Measurements from ENCODE around the gene OPCML. TPM values are rescaled to one million over a fixed set of nuclear protein-coding genes. Genes with fewer than 3 reads are reported as not detected.

OPCML gene
- total RNA-seq, 1 donor: under 0.01 TPM

DNA sequence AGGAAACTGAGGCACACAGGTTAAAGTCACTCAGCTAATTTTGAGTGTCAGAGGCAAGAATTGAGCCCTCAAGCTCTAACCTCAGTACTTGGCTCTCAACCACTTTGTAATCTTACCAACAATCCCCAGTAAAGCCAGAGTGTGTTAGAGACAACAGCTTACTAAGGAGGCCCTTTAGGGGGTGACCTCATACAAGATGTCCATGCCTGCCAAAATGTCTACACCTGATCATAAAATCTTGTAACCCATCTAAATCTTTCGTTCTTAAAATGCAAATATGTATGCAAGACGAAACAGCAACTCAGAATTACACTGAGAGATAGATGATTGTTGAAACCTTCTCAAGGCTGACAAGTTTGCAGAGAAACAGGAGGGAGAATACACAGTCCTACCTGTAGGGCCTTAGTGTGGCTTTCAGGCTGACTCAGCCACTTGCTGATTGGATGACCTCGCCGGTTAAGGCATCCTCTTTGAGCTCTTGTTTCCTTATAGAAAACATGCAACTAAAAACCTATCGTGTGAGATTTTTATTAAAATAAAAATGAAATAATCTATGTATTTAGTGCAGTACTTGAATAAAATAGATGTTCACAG, 143.2 kb downstream of the OPCML start:
- Histone ChIP-seq H3K9me3 (ENCODE audit: low read depth, low read length) (no peaks in the 10 kb centered on the region), H3K4me1 (ENCODE audit: insufficient read depth, low read length) (no peaks in the 10 kb centered on the region), H3K27me3 (ENCODE audit: insufficient read depth, low read length) (no peaks in the 10 kb centered on the region), H3K4me3 (ENCODE audit: low read length) (no peak overlapping the region)

DNA sequence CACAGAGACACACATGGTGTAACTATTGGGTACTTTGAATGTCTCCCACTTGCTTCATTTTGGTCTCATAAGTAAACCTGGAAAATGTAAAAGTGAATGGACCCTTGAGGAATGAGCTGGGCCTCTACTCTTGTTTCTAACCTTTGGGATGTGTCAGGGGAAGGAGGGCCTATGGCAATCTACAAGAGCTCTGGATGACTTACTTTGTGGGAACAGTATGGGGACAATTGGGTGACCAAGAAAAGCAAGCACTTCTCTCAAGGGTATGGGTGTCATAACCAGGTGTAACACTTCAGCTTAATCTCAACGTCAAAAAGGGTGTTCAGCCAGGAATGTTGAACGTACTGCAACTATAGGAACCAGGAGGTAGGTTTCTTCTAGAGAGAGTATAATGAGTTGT, 144.0 kb downstream of the OPCML start:
- no peak overlapping the region for H3K4me3 ChIP-seq (ENCODE audit: low read length)
- no peaks in the 10 kb centered on the region for H3K9me3 ChIP-seq (ENCODE audit: low read depth, low read length)
- H3K27me3 ChIP-seq (ENCODE audit: insufficient read depth, low read length): no peaks in the 10 kb centered on the region
- no peaks in the 10 kb centered on the region for H3K4me1 ChIP-seq (ENCODE audit: insufficient read depth, low read length)

- Histone ChIP-seq H3K4me1 (ENCODE audit: insufficient read depth, low read length) (no peaks in the 10 kb centered on the region), H3K27me3 (ENCODE audit: insufficient read depth, low read length) (no peaks in the 10 kb centered on the region), H3K4me3 (ENCODE audit: low read length) (no peak overlapping the region), H3K9me3 (ENCODE audit: low read depth, low read length) (no peaks in the 10 kb centered on the region)
These were observed 145.4 kb downstream of the OPCML start for GRCh38 chr11:133386852-133387251.

DNA sequence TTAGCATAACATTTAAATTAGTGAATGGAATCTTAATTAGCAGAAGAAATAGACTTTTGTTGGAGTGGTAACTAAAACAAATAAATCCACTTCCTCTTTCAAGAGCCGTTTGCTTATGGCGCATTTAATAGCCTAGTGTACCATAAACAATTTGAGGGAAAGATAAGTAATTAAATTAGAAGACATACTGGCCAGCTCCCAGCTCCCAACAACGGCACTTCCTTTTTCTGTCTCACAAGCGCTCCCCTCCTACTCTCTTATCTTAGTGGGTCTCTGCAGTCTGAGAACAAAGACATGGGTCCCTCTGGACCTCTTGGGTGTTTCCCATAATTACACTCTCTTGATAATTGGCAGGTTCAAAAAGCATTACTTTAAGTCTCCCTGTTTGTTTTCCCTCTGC, 146.0 kb downstream of the OPCML start:
- Histone ChIP-seq H3K27me3 (ENCODE audit: insufficient read depth, low read length) (no peaks in the 10 kb centered on the region), H3K4me3 (ENCODE audit: low read length) (no peak overlapping the region), H3K9me3 (ENCODE audit: low read depth, low read length) (no peaks in the 10 kb centered on the region), H3K4me1 (ENCODE audit: insufficient read depth, low read length) (no peaks in the 10 kb centered on the region)

- Histone ChIP-seq H3K4me1 (ENCODE audit: insufficient read depth, low read length) (no peaks in the 10 kb centered on the region), H3K4me3 (ENCODE audit: low read length) (no peak overlapping the region), H3K27me3 (ENCODE audit: insufficient read depth, low read length) (no peaks in the 10 kb centered on the region), H3K9me3 (ENCODE audit: low read depth, low read length) (no peaks in the 10 kb centered on the region)
These were observed 146.5 kb downstream of the OPCML start for GRCh38 chr11:133385781-133386180.

DNA sequence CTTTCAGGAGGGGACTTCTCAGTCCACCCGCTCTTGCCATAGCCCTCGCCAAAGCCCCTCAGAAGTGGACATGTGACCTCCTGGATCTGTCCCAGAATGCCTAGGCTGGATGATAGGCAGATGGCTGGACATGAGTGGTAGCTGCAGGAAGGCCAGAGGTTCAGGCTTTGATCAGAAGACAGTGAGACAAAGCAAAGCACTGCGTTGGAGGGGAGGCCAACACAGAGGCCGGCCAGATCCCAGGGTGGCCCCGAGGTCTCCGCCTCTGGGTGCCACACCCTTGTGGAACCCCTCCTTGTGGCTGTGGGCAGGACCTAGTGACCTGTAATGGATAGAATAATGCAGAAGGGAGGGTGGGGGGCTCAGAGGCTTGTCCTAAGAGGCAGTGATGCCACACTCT, 147.6 kb downstream of the OPCML start:
- H3K9me3 ChIP-seq (ENCODE audit: low read depth, low read length): no peaks in the 10 kb centered on the region
- no peak overlapping the region for H3K4me3 ChIP-seq (ENCODE audit: low read length)
- H3K4me1 ChIP-seq (ENCODE audit: insufficient read depth, low read length): no peaks in the 10 kb centered on the region
- H3K27me3 ChIP-seq (ENCODE audit: insufficient read depth, low read length): no peaks in the 10 kb centered on the region

DNA sequence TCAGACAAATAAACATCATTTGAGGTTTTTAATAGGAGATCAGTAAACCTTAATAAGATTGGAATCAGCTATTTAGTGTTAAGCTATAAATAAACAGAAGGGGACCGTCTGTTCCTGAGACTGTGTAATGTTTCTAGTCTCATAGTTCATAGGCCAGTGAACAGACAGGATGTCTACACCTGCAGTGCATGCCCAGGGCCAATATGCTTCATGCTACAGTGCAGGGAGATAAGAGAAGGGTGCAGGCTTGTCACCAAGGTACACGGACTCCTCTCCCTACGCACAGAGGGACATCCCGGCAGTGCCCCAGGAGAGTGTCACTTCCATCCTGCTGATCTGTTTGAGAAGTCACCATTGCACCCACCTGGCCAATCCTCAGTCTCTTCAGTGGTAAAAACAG, 148.6 kb downstream of the OPCML start:
- Histone ChIP-seq H3K27me3 (ENCODE audit: insufficient read depth, low read length) (no peaks in the 10 kb centered on the region), H3K9me3 (ENCODE audit: low read depth, low read length) (no peaks in the 10 kb centered on the region), H3K4me3 (ENCODE audit: low read length) (no peak overlapping the region), H3K4me1 (ENCODE audit: insufficient read depth, low read length) (no peaks in the 10 kb centered on the region)

DNA sequence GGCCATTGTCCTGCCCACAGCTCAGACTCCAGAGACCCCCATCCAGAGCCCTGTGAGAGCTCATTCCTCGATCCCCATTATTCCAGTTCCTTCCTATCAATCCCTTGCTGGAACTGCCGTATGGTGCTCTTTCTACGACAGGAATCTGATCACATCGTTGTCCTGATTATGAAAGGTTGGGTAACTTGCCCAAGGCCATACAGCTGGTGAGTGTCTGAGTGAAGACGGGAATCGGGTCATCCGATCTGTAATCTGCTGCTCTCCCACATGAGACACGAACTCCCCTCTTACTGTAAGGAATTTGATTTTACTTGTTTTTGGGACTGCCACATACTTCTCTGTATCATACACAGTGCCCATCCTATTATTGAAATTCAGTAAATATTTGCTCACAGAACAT, 149.1 kb downstream of the OPCML start:
- H3K4me1 ChIP-seq (ENCODE audit: insufficient read depth, low read length): no peaks in the 10 kb centered on the region

GRCh38 chr11:133382131-133382812, 150.0 kb downstream of the OPCML start:
- Histone ChIP-seq H3K9me3 (ENCODE audit: low read depth, low read length) (no peaks in the 10 kb centered on the region), H3K27me3 (ENCODE audit: insufficient read depth, low read length) (no peaks in the 10 kb centered on the region), H3K4me3 (ENCODE audit: low read length) (no peak overlapping the region), H3K4me1 (ENCODE audit: insufficient read depth, low read length) (no peaks in the 10 kb centered on the region)

More for the DNA sequence above, 149.1 kb downstream of the OPCML start:
- H3K9me3 ChIP-seq (ENCODE audit: low read depth, low read length): no peaks in the 10 kb centered on the region
- no peak overlapping the region for H3K4me3 ChIP-seq (ENCODE audit: low read length)
- no peaks in the 10 kb centered on the region for H3K27me3 ChIP-seq (ENCODE audit: insufficient read depth, low read length)

GRCh38 chr11:133381761-133382130, 150.6 kb downstream of the OPCML start:
- no peaks in the 10 kb centered on the region for H3K9me3 ChIP-seq (ENCODE audit: low read depth, low read length)
- no peak overlapping the region for H3K4me3 ChIP-seq (ENCODE audit: low read length)
- no peaks in the 10 kb centered on the region for H3K27me3 ChIP-seq (ENCODE audit: insufficient read depth, low read length)
- H3K4me1 ChIP-seq (ENCODE audit: insufficient read depth, low read length): no peaks in the 10 kb centered on the region

GRCh38 chr11:133366147-133366546, 166.2 kb downstream of the OPCML start:
- Histone ChIP-seq H3K9me3 (ENCODE audit: low read depth, low read length) (no peaks in the 10 kb centered on the region), H3K4me1 (ENCODE audit: insufficient read depth, low read length) (no peaks in the 10 kb centered on the region), H3K27me3 (ENCODE audit: insufficient read depth, low read length) (no peaks in the 10 kb centered on the region), H3K4me3 (ENCODE audit: low read length) (no peak overlapping the region)

GRCh38 chr11:133362916-133363315, 169.4 kb downstream of the OPCML start:
- no peaks in the 10 kb centered on the region for H3K9me3 ChIP-seq (ENCODE audit: low read depth, low read length)
- H3K27me3 ChIP-seq (ENCODE audit: insufficient read depth, low read length): no peaks in the 10 kb centered on the region
- H3K4me1 ChIP-seq (ENCODE audit: insufficient read depth, low read length): no peaks in the 10 kb centered on the region
- no peak overlapping the region for H3K4me3 ChIP-seq (ENCODE audit: low read length)

DNA sequence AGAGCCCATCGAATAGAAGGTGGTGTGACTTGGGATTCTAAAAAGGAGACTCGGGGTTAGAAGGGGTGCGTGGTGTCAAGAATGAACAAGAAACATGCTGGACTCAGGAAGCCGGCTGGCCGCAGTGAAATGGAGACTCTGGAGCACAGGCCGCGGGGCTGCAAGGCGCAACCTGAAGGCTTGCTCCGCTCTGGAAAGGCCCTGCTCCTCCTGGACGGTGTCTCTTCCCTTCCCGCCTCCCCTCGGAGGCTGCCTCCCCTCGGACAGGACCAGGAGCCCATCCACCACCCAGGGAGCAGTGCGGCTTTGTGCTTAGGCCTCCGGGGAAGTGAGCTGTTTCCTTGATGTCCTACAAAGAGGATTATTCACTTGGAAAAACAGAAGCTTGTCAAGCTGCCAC, 170.1 kb downstream of the OPCML start:
- no peaks in the 10 kb centered on the region for H3K9me3 ChIP-seq (ENCODE audit: low read depth, low read length)
- H3K27me3 ChIP-seq (ENCODE audit: insufficient read depth, low read length): no peaks in the 10 kb centered on the region
- H3K4me1 ChIP-seq (ENCODE audit: insufficient read depth, low read length): no peaks in the 10 kb centered on the region
- H3K4me3 ChIP-seq (ENCODE audit: low read length): no peak overlapping the region

- H3K9me3 ChIP-seq (ENCODE audit: low read depth, low read length): no peaks in the 10 kb centered on the region
- no peak overlapping the region for H3K4me3 ChIP-seq (ENCODE audit: low read length)
- no peaks in the 10 kb centered on the region for H3K4me1 ChIP-seq (ENCODE audit: insufficient read depth, low read length)
- no peaks in the 10 kb centered on the region for H3K27me3 ChIP-seq (ENCODE audit: insufficient read depth, low read length)
These were observed 170.7 kb downstream of the OPCML start for GRCh38 chr11:133361689-133361994.

DNA sequence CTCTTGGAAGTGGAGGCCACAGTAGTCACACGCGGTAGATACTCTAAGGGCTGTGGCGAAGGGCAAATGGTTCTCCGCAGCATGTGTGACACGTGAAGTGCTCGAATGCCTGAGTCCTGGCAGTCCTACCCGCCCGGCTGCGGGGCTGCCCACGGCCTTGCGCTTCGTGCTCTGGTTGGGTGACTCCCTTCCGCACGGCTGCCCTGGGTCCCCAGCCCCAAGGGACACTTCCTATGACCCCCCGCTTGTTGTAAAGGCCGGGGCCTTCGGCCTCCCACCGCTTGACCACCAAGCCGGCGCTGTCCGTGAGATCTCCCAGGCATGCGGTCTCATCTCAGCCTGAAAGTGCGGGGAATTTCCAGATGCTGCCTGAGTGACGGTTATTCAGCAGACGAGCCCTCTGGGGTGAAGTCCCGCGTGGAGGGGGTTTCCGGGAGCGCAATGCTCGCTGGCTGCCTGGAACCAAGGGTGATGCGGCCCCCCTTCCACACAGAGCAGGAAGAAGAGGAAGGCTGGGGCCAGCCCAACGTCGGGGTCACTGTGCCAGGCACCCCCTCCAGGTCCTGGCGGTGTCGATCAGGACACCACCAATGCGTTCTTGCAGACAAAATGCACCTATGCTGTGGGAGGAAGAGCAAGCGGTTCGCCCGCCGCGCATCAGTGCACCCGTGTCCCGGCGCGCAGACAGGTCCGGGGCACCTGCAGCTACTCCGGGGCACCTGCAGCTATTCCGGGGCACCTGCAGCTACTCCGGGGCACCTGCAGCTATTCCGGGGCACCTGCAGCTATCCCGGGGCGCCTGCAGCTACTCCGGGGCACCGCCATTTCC, 171.2 kb downstream of the OPCML start:
- Histone ChIP-seq H3K4me1 (ENCODE audit: insufficient read depth, low read length) (no peaks in the 10 kb centered on the region), H3K27me3 (ENCODE audit: insufficient read depth, low read length) (no peaks in the 10 kb centered on the region), H3K9me3 (ENCODE audit: low read depth, low read length) (no peaks in the 10 kb centered on the region), H3K4me3 (ENCODE audit: low read length) (no peak overlapping the region)

DNA sequence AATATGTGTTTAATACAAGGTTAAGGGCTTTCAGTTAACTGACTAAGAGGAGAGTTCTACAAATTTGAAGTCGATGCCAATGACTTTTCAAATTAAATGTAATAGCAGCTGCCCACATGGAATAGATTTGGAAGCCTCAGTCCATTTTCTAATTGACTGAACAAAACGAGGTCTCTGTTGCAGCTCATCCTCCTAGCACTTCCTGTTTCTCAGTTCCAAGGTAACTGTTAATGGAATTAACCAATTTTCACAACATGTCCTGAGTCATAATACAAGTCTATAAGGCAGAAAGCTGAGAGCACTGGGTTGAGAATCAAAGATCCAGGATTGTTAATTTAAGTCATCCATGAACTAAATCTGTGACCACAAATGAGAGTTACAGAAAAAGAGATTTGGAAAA, 177.2 kb downstream of the OPCML start:
- Histone ChIP-seq H3K9me3 (ENCODE audit: low read depth, low read length) (no peaks in the 10 kb centered on the region), H3K4me3 (ENCODE audit: low read length) (no peak overlapping the region), H3K4me1 (ENCODE audit: insufficient read depth, low read length) (no peaks in the 10 kb centered on the region), H3K27me3 (ENCODE audit: insufficient read depth, low read length) (no peaks in the 10 kb centered on the region)
